Colonic mucosa (tissue), 4 donors: ENCODE results near the gene AFAP1L1. TPM values are rescaled to one million over a fixed set of nuclear protein-coding genes. Genes with fewer than 3 reads are reported as not detected.

Source experiments
- DNase-seq: peaks from one replicate; pipeline ENCODE4 v3.0.0-alpha.2; 2020
- H3K27ac ChIP-seq: fragments of 200-600 bp; one replicate; pipeline ENCODE4 v1.8.0; 2021
- H3K27me3 ChIP-seq: fragments of 200-600 bp; one replicate; pipeline ENCODE4 v1.8.0; 2021
- H3K36me3 ChIP-seq: fragments of 200-600 bp; one replicate; pipeline ENCODE4 v1.8.0; 2021
- H3K4me1 ChIP-seq: fragments of 200-600 bp; one replicate; pipeline ENCODE4 v1.8.0; 2021; ENCODE audit warnings: mild to moderate bottlenecking
- H3K4me3 ChIP-seq: fragments of 200-600 bp; one replicate; pipeline ENCODE4 v1.8.0; 2021
- H3K9ac ChIP-seq, 2 donors: one replicate each; pipeline ENCODE4 v1.7.0; 2013; ENCODE audit warnings: control low read depth in 2 of 2, low read depth in 2 of 2, low read length in 2 of 2
- H3K9me3 ChIP-seq: fragments of 200-600 bp; one replicate; pipeline ENCODE4 v1.8.0; 2021
- intact Hi-C: fragments of 100-400 bp; cut with DNase I; formaldehyde crosslinking; loops from one replicate; pipeline ENCODE4 v1.14.1; 2022
- total RNA-seq, 2 donors: library from RNA; stranded (reverse); fragmentation: NEBNext Ultra II Directional in 1 of 2; extraction: Animal tissue kit (Norgen Biotek cat#: 25700) in 1 of 2; gene quantifications; one replicate each; pipeline ENCODE4 v1.2.1, GENCODE V29; 2021
- TF ChIP-seq, protein P1 (sequence below): fragments of 200-600 bp; IDR thresholded peaks from one replicate; pipeline ENCODE4 v1.8.0; 2022; ENCODE audit warnings: antibody characterized with exemption, mild to moderate bottlenecking
- donor health status: healthy.
- donor health status: DM: no; HTN: no; CAD: no.
- donor health status: DM: no; HTN: no; CAD: no.

AFAP1L1 gene
- total RNA-seq, 2 donors from 2014 or later = 1.6 to 4.0 TPM

DNA sequence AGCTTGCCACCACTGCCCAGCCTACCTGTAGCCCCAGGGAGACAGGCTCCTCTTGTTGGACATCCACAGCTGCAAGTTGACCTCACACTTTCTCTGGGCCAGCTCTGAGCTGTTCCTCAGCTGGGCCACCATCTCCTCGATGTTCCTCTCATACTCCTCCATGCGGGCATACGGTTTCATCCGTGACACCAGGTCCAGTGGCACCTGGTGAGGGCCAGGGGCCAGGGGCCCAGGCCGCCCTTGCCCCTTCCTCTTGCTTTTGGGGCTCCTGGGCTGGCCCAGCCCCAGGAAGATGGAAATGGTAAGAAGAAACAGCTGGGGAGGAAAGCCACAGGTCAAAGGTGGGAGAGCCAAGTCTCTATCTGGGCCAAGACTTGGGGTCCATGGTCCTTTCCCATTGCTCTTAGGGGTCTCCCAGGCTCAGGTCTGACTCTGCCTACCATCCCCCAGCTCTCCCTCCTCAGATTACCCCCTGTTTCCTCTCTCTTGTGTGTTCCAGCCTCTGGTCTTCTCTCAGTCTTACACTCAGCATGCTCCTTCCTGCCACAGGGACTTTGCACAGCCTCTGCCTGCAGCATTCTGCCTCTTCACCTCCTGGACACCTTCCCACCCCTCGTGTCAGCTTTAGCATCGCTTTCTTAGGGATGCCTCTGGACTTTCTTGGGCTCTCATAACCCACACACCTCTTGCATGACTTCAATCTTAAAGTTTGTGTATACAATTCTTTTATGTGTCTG, 105.2 kb downstream of the AFAP1L1 start:
- no peak overlapping the region for H3K9ac ChIP-seq
- DNase-seq = no peak
- no peaks in the 10 kb centered on the region for H3K9me3 ChIP-seq
- H3K4me1 ChIP-seq = no peaks in the 10 kb centered on the region
- no peak overlapping the region for H3K27ac ChIP-seq
- intact Hi-C loops = no loop called here
- H3K36me3 ChIP-seq = no peaks in the 10 kb centered on the region
- H3K4me3 ChIP-seq = no peak overlapping the region
- H3K27me3 ChIP-seq = no peaks in the 10 kb centered on the region
- TF ChIP-seq, protein P1, sequence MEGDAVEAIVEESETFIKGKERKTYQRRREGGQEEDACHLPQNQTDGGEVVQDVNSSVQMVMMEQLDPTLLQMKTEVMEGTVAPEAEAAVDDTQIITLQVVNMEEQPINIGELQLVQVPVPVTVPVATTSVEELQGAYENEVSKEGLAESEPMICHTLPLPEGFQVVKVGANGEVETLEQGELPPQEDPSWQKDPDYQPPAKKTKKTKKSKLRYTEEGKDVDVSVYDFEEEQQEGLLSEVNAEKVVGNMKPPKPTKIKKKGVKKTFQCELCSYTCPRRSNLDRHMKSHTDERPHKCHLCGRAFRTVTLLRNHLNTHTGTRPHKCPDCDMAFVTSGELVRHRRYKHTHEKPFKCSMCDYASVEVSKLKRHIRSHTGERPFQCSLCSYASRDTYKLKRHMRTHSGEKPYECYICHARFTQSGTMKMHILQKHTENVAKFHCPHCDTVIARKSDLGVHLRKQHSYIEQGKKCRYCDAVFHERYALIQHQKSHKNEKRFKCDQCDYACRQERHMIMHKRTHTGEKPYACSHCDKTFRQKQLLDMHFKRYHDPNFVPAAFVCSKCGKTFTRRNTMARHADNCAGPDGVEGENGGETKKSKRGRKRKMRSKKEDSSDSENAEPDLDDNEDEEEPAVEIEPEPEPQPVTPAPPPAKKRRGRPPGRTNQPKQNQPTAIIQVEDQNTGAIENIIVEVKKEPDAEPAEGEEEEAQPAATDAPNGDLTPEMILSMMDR = no peak

DNA sequence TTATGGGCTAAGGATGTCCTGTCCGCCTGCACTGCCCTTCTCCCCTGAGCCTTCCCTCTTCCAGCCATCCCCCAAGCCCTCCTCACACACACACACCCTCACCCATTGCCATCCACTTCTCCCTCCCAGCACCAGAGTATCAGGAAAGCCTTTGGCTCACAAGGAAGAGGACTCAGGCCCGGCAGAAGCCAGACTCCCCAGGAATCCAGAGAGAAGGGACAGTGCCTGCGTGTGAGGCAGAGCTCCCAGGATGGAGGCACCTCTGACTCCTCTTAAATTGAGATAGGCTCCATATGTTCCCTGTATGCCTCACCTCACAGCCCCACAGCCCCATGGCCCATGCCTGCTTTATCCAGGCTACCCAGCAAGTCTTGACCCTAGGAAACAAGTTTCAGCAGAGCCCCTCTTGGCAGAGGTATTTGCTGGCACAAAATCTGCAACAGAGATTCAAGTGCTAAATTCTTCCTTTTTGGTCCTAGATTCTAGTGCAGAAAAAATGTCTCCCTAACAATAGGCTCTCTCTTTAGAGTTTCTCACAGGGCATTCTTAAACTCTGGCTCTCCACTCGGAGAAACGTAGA, 106.7 kb downstream of the AFAP1L1 start:
- DNase-seq = no peak
- Histone ChIP-seq H3K9ac (no peak overlapping the region), H3K9me3 (no peaks in the 10 kb centered on the region), H3K4me1 (no peaks in the 10 kb centered on the region), H3K27me3 (no peaks in the 10 kb centered on the region), H3K4me3 (no peak overlapping the region), H3K36me3 (no peaks in the 10 kb centered on the region), H3K27ac (peak overlapping the region; percentile 22)
- TF ChIP-seq, protein P1 = no peak
- intact Hi-C loops = no loop called here

DNA sequence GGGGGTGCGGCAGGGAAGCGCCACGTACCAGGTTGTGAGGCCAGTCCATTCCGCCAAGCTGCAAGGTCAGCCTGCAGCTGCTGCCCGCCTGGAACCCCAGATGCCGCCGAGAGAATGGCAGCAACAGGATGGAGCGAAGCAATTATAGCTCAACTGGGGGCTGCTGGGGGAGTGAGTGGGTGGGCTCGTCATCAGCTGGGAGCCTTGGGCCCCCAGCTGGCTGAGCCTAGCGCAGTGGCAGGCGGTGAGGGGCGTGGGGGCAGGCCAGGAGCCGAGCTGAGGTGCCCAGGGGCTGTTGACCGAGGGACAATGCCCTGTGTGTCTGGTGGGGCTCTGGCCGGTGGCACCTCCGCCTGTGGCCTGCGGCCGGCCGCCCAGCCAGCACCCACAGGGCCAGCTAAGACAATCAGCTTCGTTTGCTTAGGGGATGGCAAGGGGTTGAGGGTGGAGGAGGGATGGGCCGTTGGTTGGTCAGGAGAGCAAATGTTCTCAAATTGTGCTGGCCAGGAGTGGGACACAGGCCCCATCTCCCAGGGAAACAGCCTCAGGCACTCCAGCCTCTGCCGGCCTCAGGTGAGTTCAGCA, 107.6 kb downstream of the AFAP1L1 start, which contains the start of gene IL17B:
Gene IL17B, minus strand, starts transcription at position 116 of the 585 bp plus-strand sequence. Its CDS starts 67 bp downstream, at position 49.
- Histone ChIP-seq H3K27me3 (no peaks in the 10 kb centered on the region), H3K36me3 (no peaks in the 10 kb centered on the region), H3K9me3 (no peaks in the 10 kb centered on the region), H3K27ac (peak within 1 kb of the TSS; percentile 27), H3K4me1 (no peaks in the 10 kb centered on the region), H3K9ac (peak within 1 kb of the TSS in 1 of 2 donors; percentile 14), H3K4me3 (no peak within 1 kb of the TSS)
- intact Hi-C loops = no loop called here
- DNase-seq = no peak
- TF ChIP-seq, protein P1 = no peak

DNA sequence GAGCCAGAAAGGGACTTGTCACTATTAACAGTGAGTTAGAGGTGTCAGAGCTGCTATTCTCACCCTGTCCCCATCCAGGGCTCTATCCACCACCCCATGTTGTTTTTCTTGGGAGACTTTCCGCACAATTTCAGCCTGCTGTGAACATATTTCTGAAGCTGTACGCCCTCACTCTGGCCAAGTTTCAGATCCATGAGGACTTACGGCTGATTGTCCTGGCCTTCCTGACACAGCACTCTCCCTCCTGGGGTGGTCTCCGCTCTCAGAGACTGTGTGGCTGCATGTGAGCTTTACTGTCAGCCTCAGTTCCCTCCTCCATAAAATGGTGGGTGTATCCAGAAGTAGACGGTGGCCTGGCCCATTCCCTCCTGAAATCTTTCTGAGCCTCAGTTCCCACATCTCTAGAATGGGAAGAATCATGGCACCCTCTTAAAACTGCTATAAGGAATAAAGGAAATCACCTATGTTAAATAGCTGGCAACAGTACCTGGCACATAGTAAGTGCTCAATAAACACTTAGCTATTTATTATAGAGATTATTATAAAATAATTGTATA, 108.2 kb downstream of the AFAP1L1 start:
- no peaks in the 10 kb centered on the region for H3K36me3 ChIP-seq
- no peaks in the 10 kb centered on the region for H3K9me3 ChIP-seq
- intact Hi-C loops = loop anchor here (5.0 kb wide), 1 partner anchor 237 kb away; no protein-coding TSS in a partner anchor
- TF ChIP-seq, protein P1 = no peak
- no peak overlapping the region for H3K4me3 ChIP-seq
- no peaks in the 10 kb centered on the region for H3K27me3 ChIP-seq
- H3K27ac ChIP-seq = peak overlapping the region; percentile 27
- peak overlapping the region in 1 of 2 donors; percentile 14 for H3K9ac ChIP-seq
- no peak for DNase-seq
- H3K4me1 ChIP-seq = no peaks in the 10 kb centered on the region

DNA sequence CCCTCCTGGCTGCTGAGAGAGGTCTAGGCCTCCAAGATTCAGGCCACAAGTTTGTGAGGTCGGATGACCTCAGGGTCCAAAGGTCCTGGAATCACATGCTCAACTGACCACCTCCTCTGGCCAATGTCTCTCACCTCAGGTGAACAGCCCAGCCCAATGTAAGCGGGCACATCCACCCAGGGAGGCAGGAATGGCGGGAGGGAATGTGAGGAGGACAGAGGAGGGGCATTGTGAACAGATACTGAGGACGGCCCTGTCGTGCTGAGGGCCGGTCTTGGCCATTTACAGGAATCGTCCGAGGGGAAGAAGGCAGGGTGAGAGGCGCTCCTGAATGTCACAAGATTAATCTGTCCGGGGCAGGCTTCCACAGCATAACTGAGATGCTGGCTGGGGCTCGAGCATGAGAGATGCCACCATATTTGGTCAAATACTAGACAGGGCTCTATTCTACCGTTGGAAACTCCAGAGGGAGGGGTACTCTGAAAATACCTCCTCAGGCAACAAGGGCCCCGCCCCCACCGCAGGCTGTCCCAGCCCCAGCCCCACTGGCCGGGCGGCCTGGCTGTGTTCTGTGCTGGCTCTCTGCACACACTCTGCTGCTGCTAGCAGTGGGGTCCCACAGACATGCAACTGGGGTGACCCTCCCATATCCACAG, 108.9 kb downstream of the AFAP1L1 start:
- Histone ChIP-seq H3K4me3 (no peak overlapping the region), H3K27me3 (no peaks in the 10 kb centered on the region), H3K36me3 (no peaks in the 10 kb centered on the region), H3K4me1 (no peaks in the 10 kb centered on the region), H3K9me3 (no peaks in the 10 kb centered on the region), H3K9ac (no peak overlapping the region), H3K27ac (peak overlapping the region; percentile 41)
- intact Hi-C loops = loop anchor here (5.0 kb wide), 1 partner anchor 237 kb away; no protein-coding TSS in a partner anchor
- TF ChIP-seq, protein P1 = no peak
- DNase-seq = no peak
